Thoracic aorta (tissue), 2 donors: ENCODE results near the gene RGS5. TPM values are rescaled to one million over a fixed set of nuclear protein-coding genes. Genes with fewer than 3 reads are reported as not detected.

ENCODE experiments used
- ATAC-seq: fragments of 150-250 bp; one replicate; pipeline ENCODE4 v1.8.0; 2017; ENCODE audit warnings: low read depth; ENCODE audit not compliant: insufficient number of reproducible peaks, low FRiP score
- DNase-seq: peaks from one replicate; pipeline ENCODE4 v3.0.0-alpha.2; 2020; ENCODE audit warnings: low spot score
- H3K27ac ChIP-seq, 2 donors: fragments of 200-600 bp; sonication (generic); 1 replicate in 1 of 2; 2 replicates in 1 of 2; pipeline ENCODE4 v1.5.1; 2016; ENCODE audit warnings: mild to moderate bottlenecking in 2 of 2, moderate library complexity in 2 of 2
- H3K27me3 ChIP-seq: fragments of 200-600 bp; sonication (generic); replicated peaks from 2 replicates; pipeline ENCODE4 v1.6.0; 2016; ENCODE audit warnings: mild to moderate bottlenecking; ENCODE audit not compliant: insufficient read depth
- H3K36me3 ChIP-seq: fragments of 200-600 bp; sonication (generic); one replicate; pipeline ENCODE4 v1.5.1; 2016
- H3K4me1 ChIP-seq, 2 donors: fragments of 200-600 bp; sonication (generic); 1 replicate in 1 of 2; 2 replicates in 1 of 2; pipeline versions ENCODE4 v1.5.1 to v1.6.0; 2016; ENCODE audit warnings: low read depth in 2 of 2, mild to moderate bottlenecking in 1 of 2; ENCODE audit not compliant: control insufficient read depth in 1 of 2
- H3K4me3 ChIP-seq: fragments of 200-600 bp; sonication (generic); 2 replicates; pipeline ENCODE4 v1.5.1; 2016; ENCODE audit warnings: mild to moderate bottlenecking
- H3K9me3 ChIP-seq: fragments of 200-600 bp; sonication (generic); 2 replicates; pipeline ENCODE4 v1.5.1; 2016
- total RNA-seq, 2 donors: library from RNA; depleted of rRNA; stranded (reverse); fragments of >200 nt; gene quantifications; one replicate each; pipeline versions ENCODE4 v1.1.0 to v1.2.3, GENCODE V29; 2016
- TF ChIP-seq, protein P1 (sequence below): fragments of 200-600 bp; sonication (generic); IDR thresholded peaks from one replicate; pipeline ENCODE4 v1.5.1; 2019; ENCODE audit warnings: antibody characterized with exemption

The RGS5 gene
- total RNA-seq, 2 donors from 2014 or later = 1,210 to 1,385 TPM

DNA sequence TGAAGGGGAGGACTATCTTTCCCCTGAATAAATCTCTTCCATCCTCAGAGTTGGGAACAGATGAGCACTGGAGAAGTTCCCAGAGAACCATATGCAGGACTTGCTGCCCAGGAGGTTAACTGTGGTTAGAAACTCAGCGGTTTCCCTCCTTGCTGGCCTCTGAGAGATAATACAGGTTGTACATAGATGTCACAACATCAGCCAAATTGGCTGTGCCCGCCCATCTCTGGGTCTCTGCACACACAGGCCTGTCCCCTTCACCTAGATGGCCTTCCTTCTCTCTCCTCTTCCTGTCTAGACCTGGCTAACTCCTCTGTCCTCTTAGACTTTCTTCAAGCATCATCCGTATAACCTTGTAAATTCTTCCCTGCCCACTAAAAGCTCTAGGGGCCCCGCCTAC, 5.7 kb downstream of the RGS5 start:
- H3K36me3 ChIP-seq = no peaks in the 10 kb centered on the region
- TF ChIP-seq, protein P1, sequence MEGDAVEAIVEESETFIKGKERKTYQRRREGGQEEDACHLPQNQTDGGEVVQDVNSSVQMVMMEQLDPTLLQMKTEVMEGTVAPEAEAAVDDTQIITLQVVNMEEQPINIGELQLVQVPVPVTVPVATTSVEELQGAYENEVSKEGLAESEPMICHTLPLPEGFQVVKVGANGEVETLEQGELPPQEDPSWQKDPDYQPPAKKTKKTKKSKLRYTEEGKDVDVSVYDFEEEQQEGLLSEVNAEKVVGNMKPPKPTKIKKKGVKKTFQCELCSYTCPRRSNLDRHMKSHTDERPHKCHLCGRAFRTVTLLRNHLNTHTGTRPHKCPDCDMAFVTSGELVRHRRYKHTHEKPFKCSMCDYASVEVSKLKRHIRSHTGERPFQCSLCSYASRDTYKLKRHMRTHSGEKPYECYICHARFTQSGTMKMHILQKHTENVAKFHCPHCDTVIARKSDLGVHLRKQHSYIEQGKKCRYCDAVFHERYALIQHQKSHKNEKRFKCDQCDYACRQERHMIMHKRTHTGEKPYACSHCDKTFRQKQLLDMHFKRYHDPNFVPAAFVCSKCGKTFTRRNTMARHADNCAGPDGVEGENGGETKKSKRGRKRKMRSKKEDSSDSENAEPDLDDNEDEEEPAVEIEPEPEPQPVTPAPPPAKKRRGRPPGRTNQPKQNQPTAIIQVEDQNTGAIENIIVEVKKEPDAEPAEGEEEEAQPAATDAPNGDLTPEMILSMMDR = no peak
- H3K27ac ChIP-seq = peak overlapping the region; percentile 51 to 63
- DNase-seq = no peak
- peak overlapping the region; percentile 81 for H3K4me3 ChIP-seq
- no peaks in the 10 kb centered on the region for H3K27me3 ChIP-seq
- H3K9me3 ChIP-seq = no peaks in the 10 kb centered on the region
- no peak for ATAC-seq
- H3K4me1 ChIP-seq = peaks cover 6 to 64% of the 10 kb centered on the region in 2 donors

DNA sequence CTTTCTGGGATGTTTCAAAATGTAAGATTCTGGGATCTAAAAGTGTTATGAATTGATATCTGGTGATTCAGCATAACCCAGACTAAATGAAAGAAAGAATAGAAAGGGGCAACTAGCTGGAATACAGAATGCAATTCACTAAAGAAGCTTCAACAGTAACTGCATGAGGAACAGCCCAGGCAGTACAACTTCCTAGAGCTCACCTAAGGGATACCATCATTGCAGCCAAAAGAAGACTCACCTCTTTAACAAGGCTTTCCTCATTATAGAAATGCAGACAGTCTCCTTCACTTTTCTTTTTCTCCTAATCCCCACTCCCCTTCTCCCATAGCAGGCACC, 6.3 kb downstream of the RGS5 start:
- DNase-seq (no peak), ATAC-seq (no peak)
- Histone ChIP-seq H3K4me3 (peak overlapping the region; percentile 81), H3K27me3 (no peaks in the 10 kb centered on the region), H3K4me1 (peaks cover 9 to 70% of the 10 kb centered on the region in 2 donors), H3K27ac (peak overlapping the region; percentile 51 to 63), H3K36me3 (no peaks in the 10 kb centered on the region), H3K9me3 (no peaks in the 10 kb centered on the region)
- TF ChIP-seq, protein P1 = no peak

DNA sequence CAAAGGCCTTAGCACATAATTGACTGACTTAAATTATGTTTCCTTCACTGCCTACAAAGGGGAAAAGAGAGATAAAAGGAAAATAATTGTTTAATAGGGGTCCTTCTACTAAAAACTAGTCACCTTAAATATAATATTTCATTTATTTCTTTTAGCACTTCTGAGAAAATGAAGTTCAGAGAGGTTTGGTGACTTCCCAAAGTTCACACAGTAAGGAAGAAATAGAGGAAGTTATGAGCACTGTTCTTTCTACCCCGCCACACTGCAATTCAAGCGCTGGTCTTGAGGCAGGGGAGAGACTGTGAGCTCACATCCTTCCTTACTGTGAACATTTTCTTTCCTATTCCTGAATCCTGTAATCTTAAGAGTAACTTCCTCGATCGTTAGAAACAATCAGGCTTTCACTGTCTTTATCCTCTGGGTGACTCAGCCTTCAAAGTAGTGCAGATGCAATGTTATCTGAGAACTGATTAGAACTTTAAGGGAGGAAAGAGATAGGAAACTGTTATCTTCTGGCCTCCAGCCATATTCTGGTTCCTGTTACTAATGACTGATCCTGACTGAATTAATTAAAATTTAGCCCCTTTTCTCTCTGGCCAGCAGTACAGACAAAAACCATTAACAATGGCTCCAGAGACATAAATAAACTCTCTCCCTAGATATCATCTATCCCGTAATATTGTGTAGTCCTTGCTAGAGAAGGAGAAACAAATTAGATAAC, 6.8 kb downstream of the RGS5 start:
- peak overlapping the region; percentile 51 to 63 for H3K27ac ChIP-seq
- peak overlapping the region; percentile 81 for H3K4me3 ChIP-seq
- peaks cover 9 to 75% of the 10 kb centered on the region in 2 donors for H3K4me1 ChIP-seq
- no peaks in the 10 kb centered on the region for H3K9me3 ChIP-seq
- TF ChIP-seq, protein P1 = no peak
- H3K36me3 ChIP-seq = no peaks in the 10 kb centered on the region
- DNase-seq (no peak), ATAC-seq (no peak)
- no peaks in the 10 kb centered on the region for H3K27me3 ChIP-seq

DNA sequence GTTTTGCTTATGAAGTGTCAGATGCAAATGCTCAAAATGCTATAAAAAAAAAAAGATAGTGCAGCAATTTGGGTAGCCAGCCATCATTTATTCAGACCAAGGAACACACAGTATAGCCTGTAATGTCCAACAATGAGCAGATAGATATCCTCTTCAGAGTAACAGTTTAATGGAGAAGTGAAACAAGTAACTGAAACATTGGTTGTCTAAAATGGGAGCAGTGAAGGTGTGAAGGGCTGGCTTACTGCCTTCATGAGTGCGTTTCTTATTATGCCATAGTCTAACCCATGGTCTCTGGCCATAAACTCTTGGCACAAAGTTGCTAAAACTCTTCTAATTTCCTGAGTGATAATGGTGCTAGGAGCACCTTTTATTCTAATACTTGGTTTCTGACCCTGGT, 11.4 kb downstream of the RGS5 start:
- TF ChIP-seq, protein P1 = no peak
- Histone ChIP-seq H3K9me3 (no peaks in the 10 kb centered on the region), H3K27ac (peak overlapping the region; percentile 18 to 49), H3K36me3 (no peaks in the 10 kb centered on the region), H3K4me1 (peaks cover 18 to 98% of the 10 kb centered on the region in 2 donors), H3K27me3 (no peaks in the 10 kb centered on the region), H3K4me3 (no peak overlapping the region)
- DNase-seq (no peak), ATAC-seq (no peak)

DNA sequence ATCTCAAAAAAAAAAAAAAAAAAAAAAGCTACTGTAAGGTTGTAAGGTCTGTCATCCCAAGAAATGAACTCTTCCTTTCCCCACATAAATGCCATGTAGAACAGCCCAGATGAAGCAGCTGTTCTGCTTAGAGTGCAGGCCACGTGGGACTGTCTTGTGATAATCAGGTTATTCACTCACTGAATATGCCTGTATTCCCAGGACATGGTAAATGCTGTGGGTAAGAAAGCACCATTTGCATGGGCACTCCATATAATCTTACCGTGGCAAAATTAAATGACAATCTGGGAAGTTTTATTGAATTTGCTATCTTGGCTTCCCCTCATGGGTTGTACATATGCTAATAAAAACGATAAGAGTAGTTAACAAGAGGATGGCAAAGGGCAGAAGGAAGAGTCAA, 13.8 kb downstream of the RGS5 start:
- H3K4me1 ChIP-seq = peaks cover 12 to 95% of the 10 kb centered on the region in 2 donors
- DNase-seq = no peak
- no peaks in the 10 kb centered on the region for H3K9me3 ChIP-seq

More for the DNA sequence above, 13.8 kb downstream of the RGS5 start:
- TF ChIP-seq, protein P1 = no peak
- no peak for ATAC-seq
- Histone ChIP-seq H3K4me3 (no peak overlapping the region), H3K27me3 (no peaks in the 10 kb centered on the region), H3K27ac (peak overlapping the region; percentile 18 to 24), H3K36me3 (no peaks in the 10 kb centered on the region)
